Muscle of arm (tissue), 14 donors: ENCODE measurements around the gene SPAG6. TPM values are rescaled to one million over a fixed set of nuclear protein-coding genes. Genes with fewer than 3 reads are reported as not detected.
"Not testable (repeated sequence)": the region's sequence is repeated elsewhere in the genome, so short reads cannot be mapped to it uniquely, and the experiment has no call there.

ENCODE experiments used
- DNase-seq: peaks from one replicate; pipeline ENCODE4 v3.0.0-alpha.2; 2013
- long read RNA-seq, 11 donors: transcript quantifications; one replicate each; lab custom pipeline, GENCODE V29; 2026
- polyA plus RNA-seq, 12 donors: library from polyadenylated mRNA; unstranded; fragments of 120-200 nt; gene quantifications; one replicate each; pipeline ENCODE4 v1.2.1, GENCODE V29; 2013; ENCODE audit not compliant: insufficient read length in 12 of 12

The SPAG6 gene
- polyA plus RNA-seq = 10 to 100 TPM in 2 of 12 donors, 1 to 10 TPM in 8, not detected in 2; 2.6 to 13.1 (median 6.3) TPM
- long read RNA-seq, donor 1 = 0 reads
- long read RNA-seq, donor 2, partial matches to known transcripts = 5 of 5 reads
- long read RNA-seq, donor 2, other reads (novel, unspliced or antisense) = 0 of 5 reads
- long read RNA-seq, donor 3, partial matches to known transcripts = 0 of 1 reads
- long read RNA-seq, donor 3, other reads (novel, unspliced or antisense) = 0 of 1 reads
- long read RNA-seq, donor 4, partial matches to known transcripts = 0 of 1 reads
- long read RNA-seq, donor 4, other reads (novel, unspliced or antisense) = 0 of 1 reads
- long read RNA-seq, donor 5 = 0 reads
- long read RNA-seq, donor 6 = 0 reads
- long read RNA-seq, donor 7 = 0 reads
- long read RNA-seq, donor 8, partial matches to known transcripts = 5 of 6 reads
- long read RNA-seq, donor 8, other reads (novel, unspliced or antisense) = 0 of 6 reads
- long read RNA-seq, donor 9 = 0 reads
- long read RNA-seq, donor 10 = 0 reads
- long read RNA-seq, donor 11 = 0 reads

- no peak for DNase-seq
These were observed at the start of gene SPAG6 for GRCh38 chr10:22345301-22346095. TSS of gene SPAG6 (plus strand) at chr10:22345496. CDS start at chr10:22345612, 116 bp downstream.

GRCh38 chr10:22301193-22301592, 44.1 kb upstream of the SPAG6 start:
- DNase-seq = no peak

GRCh38 chr10:22303461-22303860, 41.8 kb upstream of the SPAG6 start:
- DNase-seq = no peak

- DNase-seq = no peak
These were observed 39.6 kb upstream of the SPAG6 start for GRCh38 chr10:22305721-22306120.

- no peak for DNase-seq
These were observed 36.9 kb upstream of the SPAG6 start for GRCh38 chr10:22308390-22308789.

- no peak for DNase-seq
These were observed 35.9 kb upstream of the SPAG6 start for GRCh38 chr10:22309180-22310000.

- not testable (repeated sequence) for DNase-seq
These were observed 35.3 kb upstream of the SPAG6 start for GRCh38 chr10:22310012-22310411.

GRCh38 chr10:22310928-22311327, 34.4 kb upstream of the SPAG6 start:
- no peak for DNase-seq

GRCh38 chr10:22314852-22315251, 30.4 kb upstream of the SPAG6 start:
- DNase-seq = no peak

GRCh38 chr10:22315455-22316285, 29.6 kb upstream of the SPAG6 start:
- peak; percentile 65 for DNase-seq

- DNase-seq = peak; percentile 94
These were observed 28.8 kb upstream of the SPAG6 start, which contains the start of gene COMMD3 for GRCh38 chr10:22316286-22317075. TSS of gene COMMD3 (plus strand) at chr10:22316388. CDS start at chr10:22316418, 30 bp downstream.

- no peak for DNase-seq
These were observed 28.3 kb upstream of the SPAG6 start for GRCh38 chr10:22317076-22317370.

- DNase-seq = no peak
These were observed 27.3 kb upstream of the SPAG6 start for GRCh38 chr10:22317771-22318565.

GRCh38 chr10:22318772-22319171, 26.5 kb upstream of the SPAG6 start:
- DNase-seq = no peak

GRCh38 chr10:22319547-22319979, 25.7 kb upstream of the SPAG6 start:
- no peak for DNase-seq

GRCh38 chr10:22319980-22320558, 25.2 kb upstream of the SPAG6 start:
- DNase-seq = no peak

- DNase-seq = no peak
These were observed 24.6 kb upstream of the SPAG6 start, which contains the start of gene BMI1 for GRCh38 chr10:22320591-22321155. TSS of gene BMI1 (plus strand) at chr10:22321099. CDS start at chr10:22326450, 5,351 bp downstream.
